GM23338 (cell line): ENCODE data around the gene PRRT1. TPM values are rescaled to one million over a fixed set of nuclear protein-coding genes. Genes with fewer than 3 reads are reported as not detected.

Source experiments
- CTCF ChIP-seq, 2 experiments: fragments of 200-600 bp in 1 of 2; sonication (generic) in 1 of 2; conservative IDR thresholded peaks; 2 replicates each; pipeline versions ENCODE4 v1.5.1 to v1.6.1; 2016 to 2017; ENCODE audit warnings: antibody characterized with exemption in 2 of 2, low read depth in 2 of 2, mild to moderate bottlenecking in 2 of 2, moderate library complexity in 1 of 2
- EZH2 ChIP-seq: fragments of 200-600 bp; sonication (generic); IDR thresholded peaks from one replicate; pipeline ENCODE4 v1.8.0; 2017; ENCODE audit warnings: antibody characterized with exemption, mild to moderate bottlenecking, low read depth; ENCODE audit not compliant: unreplicated experiment
- NANOG ChIP-seq: IDR thresholded peaks from 2 replicates; pipeline ENCODE4 v1.6.1; 2016; ENCODE audit warnings: antibody characterized with exemption, borderline replicate concordance
- polyA plus RNA-seq: library from polyadenylated mRNA; unstranded; fragments of >200 nt; fragmentation: Nextera tagmentation; extraction: Ambion mirVana; gene quantifications from 2 replicates; pipeline ENCODE4 v1.2.1, GENCODE V29; 2016
- total RNA-seq: library from RNA; depleted of rRNA; stranded (reverse); fragments of >200 nt; shearing (Covaris generic); gene quantifications from 2 replicates; pipeline ENCODE4 v1.2.3, GENCODE V29; 2014
- TF ChIP-seq, protein P1 (sequence below): fragments of 250-450 bp; sonication (Bioruptor Pico); IDR thresholded peaks from 2 replicates; pipeline ENCODE4 v1.5.0; 2020; ENCODE audit warnings: mild to moderate bottlenecking, moderate library complexity

The PRRT1 gene
- total and polyA plus RNA-seq, 2 experiments from 2014 or later, result 2.7 TPM; not detected in 1

- TF ChIP-seq, protein P1, sequence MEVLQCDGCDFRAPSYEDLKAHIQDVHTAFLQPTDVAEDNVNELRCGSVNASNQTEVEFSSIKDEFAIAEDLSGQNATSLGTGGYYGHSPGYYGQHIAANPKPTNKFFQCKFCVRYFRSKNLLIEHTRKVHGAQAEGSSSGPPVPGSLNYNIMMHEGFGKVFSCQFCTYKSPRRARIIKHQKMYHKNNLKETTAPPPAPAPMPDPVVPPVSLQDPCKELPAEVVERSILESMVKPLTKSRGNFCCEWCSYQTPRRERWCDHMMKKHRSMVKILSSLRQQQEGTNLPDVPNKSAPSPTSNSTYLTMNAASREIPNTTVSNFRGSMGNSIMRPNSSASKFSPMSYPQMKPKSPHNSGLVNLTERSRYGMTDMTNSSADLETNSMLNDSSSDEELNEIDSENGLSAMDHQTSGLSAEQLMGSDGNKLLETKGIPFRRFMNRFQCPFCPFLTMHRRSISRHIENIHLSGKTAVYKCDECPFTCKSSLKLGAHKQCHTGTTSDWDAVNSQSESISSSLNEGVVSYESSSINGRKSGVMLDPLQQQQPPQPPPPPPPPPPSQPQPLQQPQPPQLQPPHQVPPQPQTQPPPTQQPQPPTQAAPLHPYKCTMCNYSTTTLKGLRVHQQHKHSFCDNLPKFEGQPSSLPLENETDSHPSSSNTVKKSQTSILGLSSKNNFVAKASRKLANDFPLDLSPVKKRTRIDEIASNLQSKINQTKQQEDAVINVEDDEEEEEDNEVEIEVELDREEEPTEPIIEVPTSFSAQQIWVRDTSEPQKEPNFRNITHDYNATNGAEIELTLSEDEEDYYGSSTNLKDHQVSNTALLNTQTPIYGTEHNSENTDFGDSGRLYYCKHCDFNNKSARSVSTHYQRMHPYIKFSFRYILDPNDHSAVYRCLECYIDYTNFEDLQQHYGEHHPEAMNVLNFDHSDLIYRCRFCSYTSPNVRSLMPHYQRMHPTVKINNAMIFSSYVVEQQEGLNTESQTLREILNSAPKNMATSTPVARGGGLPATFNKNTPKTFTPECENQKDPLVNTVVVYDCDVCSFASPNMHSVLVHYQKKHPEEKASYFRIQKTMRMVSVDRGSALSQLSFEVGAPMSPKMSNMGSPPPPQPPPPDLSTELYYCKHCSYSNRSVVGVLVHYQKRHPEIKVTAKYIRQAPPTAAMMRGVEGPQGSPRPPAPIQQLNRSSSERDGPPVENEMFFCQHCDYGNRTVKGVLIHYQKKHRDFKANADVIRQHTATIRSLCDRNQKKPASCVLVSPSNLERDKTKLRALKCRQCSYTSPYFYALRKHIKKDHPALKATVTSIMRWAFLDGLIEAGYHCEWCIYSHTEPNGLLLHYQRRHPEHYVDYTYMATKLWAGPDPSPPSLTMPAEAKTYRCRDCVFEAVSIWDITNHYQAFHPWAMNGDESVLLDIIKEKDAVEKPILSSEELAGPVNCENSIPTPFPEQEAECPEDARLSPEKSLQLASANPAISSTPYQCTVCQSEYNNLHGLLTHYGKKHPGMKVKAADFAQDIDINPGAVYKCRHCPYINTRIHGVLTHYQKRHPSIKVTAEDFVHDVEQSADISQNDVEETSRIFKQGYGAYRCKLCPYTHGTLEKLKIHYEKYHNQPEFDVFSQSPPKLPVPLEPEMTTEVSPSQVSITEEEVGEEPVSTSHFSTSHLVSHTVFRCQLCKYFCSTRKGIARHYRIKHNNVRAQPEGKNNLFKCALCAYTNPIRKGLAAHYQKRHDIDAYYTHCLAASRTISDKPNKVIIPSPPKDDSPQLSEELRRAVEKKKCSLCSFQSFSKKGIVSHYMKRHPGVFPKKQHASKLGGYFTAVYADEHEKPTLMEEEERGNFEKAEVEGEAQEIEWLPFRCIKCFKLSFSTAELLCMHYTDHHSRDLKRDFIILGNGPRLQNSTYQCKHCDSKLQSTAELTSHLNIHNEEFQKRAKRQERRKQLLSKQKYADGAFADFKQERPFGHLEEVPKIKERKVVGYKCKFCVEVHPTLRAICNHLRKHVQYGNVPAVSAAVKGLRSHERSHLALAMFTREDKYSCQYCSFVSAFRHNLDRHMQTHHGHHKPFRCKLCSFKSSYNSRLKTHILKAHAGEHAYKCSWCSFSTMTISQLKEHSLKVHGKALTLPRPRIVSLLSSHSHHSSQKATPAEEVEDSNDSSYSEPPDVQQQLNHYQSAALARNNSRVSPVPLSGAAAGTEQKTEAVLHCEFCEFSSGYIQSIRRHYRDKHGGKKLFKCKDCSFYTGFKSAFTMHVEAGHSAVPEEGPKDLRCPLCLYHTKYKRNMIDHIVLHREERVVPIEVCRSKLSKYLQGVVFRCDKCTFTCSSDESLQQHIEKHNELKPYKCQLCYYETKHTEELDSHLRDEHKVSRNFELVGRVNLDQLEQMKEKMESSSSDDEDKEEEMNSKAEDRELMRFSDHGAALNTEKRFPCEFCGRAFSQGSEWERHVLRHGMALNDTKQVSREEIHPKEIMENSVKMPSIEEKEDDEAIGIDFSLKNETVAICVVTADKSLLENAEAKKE (CRISPR knock-in tag), result no peak
- TF ChIP-seq CTCF (conservative IDR thresholded peaks at IDR 0.05; ENCODE audit: low read depth in 2 of 2), result no peak
- TF ChIP-seq EZH2, result no peak
- TF ChIP-seq NANOG, result no peak
Measured at GRCh38 chr6:32191696-32192607, 40.2 kb upstream of the PRRT1 start (continued).
